ENCODE results near the gene GRIN2A.

DNA sequence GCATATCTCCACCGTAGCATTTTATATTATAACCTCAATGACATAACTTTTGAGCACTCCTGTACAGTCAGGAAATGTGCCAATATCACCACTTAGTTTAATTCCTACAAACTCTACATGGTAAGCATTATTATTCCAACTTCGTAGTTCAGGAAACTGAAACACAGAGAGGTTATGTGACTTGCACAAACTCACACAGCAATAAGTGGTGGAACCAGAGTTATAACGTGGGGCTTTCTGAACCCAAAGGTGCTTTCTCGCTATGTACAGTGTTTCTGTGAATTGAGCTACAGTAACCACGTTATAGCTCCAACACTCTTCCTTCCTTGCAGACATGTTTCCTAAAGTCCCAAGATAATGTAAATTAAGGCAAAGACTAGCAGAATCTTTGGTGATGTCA, 330.2 kb downstream of the GRIN2A start:
- TF ChIP-seq, protein P1, sequence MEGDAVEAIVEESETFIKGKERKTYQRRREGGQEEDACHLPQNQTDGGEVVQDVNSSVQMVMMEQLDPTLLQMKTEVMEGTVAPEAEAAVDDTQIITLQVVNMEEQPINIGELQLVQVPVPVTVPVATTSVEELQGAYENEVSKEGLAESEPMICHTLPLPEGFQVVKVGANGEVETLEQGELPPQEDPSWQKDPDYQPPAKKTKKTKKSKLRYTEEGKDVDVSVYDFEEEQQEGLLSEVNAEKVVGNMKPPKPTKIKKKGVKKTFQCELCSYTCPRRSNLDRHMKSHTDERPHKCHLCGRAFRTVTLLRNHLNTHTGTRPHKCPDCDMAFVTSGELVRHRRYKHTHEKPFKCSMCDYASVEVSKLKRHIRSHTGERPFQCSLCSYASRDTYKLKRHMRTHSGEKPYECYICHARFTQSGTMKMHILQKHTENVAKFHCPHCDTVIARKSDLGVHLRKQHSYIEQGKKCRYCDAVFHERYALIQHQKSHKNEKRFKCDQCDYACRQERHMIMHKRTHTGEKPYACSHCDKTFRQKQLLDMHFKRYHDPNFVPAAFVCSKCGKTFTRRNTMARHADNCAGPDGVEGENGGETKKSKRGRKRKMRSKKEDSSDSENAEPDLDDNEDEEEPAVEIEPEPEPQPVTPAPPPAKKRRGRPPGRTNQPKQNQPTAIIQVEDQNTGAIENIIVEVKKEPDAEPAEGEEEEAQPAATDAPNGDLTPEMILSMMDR (IDR thresholded peaks at IDR 0.05) = no peak
- TF ChIP-seq POLR2A (IDR thresholded peaks at IDR 0.05) = no peak

Measured in body of pancreas (tissue), 4 donors.